ENCODE results near the gene AP2B1. TPM values are rescaled to one million over a fixed set of nuclear protein-coding genes. Genes with fewer than 3 reads are reported as not detected.
A peak's percentile ranks its signal among the peaks of the same experiment; 100 is the strongest.

Gene AP2B1
- total RNA-seq, 5 donors from 2014 or later (not counting 1 experiment from before 2014, with no cell fraction given): 106 to 157 (median 134) TPM

DNA sequence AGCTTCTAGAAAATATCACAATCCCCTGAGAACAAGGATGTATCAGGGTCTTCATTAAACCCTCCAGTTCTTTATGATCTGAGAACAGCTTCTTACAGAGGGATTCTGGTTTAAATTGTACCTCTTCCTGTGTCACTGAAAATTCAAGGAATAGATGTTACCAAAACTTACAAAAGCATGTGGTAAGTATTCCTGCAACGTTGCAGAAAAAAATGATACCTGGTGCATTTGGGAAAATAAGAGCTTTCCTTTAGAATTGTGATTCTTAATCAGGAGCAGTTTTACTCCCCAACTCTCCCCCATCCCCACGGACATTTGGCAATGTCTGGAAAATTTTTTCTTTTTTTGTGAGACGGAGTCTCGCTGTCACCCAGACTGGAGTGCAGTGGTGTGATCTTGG, 33.8 kb upstream of the AP2B1 start:
- peaks cover 0 to 1% of the 10 kb centered on the region in 2 donors for H3K27me3 Mint-ChIP-seq
- whole genome bisulfite sequencing (ENCODE audit: insufficient coverage): no CpG with 5 or more reads among the region's 4 CpGs
- ChIA-PET CTCF (interaction anchor here in 1 of 2 donors (0.5 to 0.6 kb wide), 2 partner anchors 14 to 18 kb away, joined by 3 read pairs; no protein-coding TSS in a partner anchor), POLR2A (no interaction called here)
- no peak overlapping the region for H3K27ac Mint-ChIP-seq
- H3K9me3 Mint-ChIP-seq: no peaks in the 10 kb centered on the region
- no peaks in the 10 kb centered on the region for H3K36me3 ChIP-seq (ENCODE audit: control insufficient read depth in 2 of 2, extremely low read depth in 1 of 2, insufficient read depth in 1 of 2, low read length in 1 of 2)
- peaks cover 7% of the 10 kb centered on the region for H3K36me3 Mint-ChIP-seq
- H3K27me3 ChIP-seq (replicated peaks in 1 of 2; ENCODE audit: control insufficient read depth in 2 of 2, extremely low read depth in 1 of 2, insufficient read depth in 2 of 2, low read length in 1 of 2): no peaks in the 10 kb centered on the region
- H3K4me1 ChIP-seq (ENCODE audit: control insufficient read depth in 1 of 2, extremely low read depth in 1 of 2, insufficient read depth in 2 of 2, low read length in 2 of 2): no peaks in the 10 kb centered on the region
- H3K4me3 Mint-ChIP-seq: no peak overlapping the region
- no peaks in the 10 kb centered on the region for H3K9me3 ChIP-seq
- ATAC-seq (replicated peaks in 1 of 4) (no peak), DNase-seq (no peak)
- no peak overlapping the region for H3K27ac ChIP-seq (ENCODE audit: low read length)
- H3K4me3 ChIP-seq (ENCODE audit: control insufficient read depth in 1 of 2, extremely low read depth in 1 of 2, low read length in 1 of 2): no peak overlapping the region
- H3K4me1 Mint-ChIP-seq: no peaks in the 10 kb centered on the region

DNA sequence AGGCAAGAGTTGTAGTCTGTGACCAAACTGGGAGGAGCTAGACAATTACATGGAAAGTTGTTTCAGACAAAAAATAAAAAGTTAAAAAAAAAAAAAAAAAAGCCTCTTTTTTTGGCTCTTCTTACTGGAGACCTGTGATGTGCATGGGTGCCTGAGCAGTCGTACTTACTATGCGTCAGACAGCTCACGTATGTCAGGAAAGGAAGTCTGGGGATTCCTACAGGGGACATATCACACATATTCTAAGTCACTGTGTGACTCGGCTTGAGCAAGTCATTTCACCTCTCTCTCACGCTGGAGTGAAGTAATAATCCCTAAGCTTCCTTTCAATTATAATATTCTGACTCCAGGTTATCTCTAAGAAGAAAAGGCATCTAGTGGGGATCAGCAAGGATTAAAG, 32.5 kb upstream of the AP2B1 start:
- H3K27ac Mint-ChIP-seq: no peak overlapping the region
- H3K27me3 ChIP-seq (replicated peaks in 1 of 2; ENCODE audit: control insufficient read depth in 2 of 2, extremely low read depth in 1 of 2, insufficient read depth in 2 of 2, low read length in 1 of 2): peaks cover 0 to 2% of the 10 kb centered on the region in 2 experiments
- POLR2A ChIA-PET: interaction anchor here (0.6 to 0.7 kb wide), 2 partner anchors 25 to 33 kb away, joined by 3 to 8 read pairs; no protein-coding TSS in a partner anchor
- H3K9me3 Mint-ChIP-seq: no peaks in the 10 kb centered on the region
- H3K36me3 Mint-ChIP-seq: peaks cover 2% of the 10 kb centered on the region
- H3K4me3 ChIP-seq (ENCODE audit: control insufficient read depth in 1 of 2, extremely low read depth in 1 of 2, low read length in 1 of 2): no peak overlapping the region
- CTCF ChIA-PET: interaction anchor here in 1 of 2 donors (1.1 kb wide), 1 partner anchor 295 kb away, joined by 4 read pairs; no protein-coding TSS in a partner anchor
- H3K4me3 Mint-ChIP-seq: no peak overlapping the region
- H3K9me3 ChIP-seq: no peaks in the 10 kb centered on the region
- no peaks in the 10 kb centered on the region for H3K36me3 ChIP-seq (ENCODE audit: control insufficient read depth in 2 of 2, extremely low read depth in 1 of 2, insufficient read depth in 1 of 2, low read length in 1 of 2)
- ATAC-seq (replicated peaks in 1 of 4) (no peak), DNase-seq (no peak)
- no peaks in the 10 kb centered on the region for H3K4me1 ChIP-seq (ENCODE audit: control insufficient read depth in 1 of 2, extremely low read depth in 1 of 2, insufficient read depth in 2 of 2, low read length in 2 of 2)
- H3K27ac ChIP-seq (ENCODE audit: low read length): no peak overlapping the region
- no CpG with 5 or more reads among the region's 5 CpGs for WGBS (ENCODE audit: insufficient coverage)
- no peaks in the 10 kb centered on the region for H3K4me1 Mint-ChIP-seq
- H3K27me3 Mint-ChIP-seq: peaks cover 0 to 2% of the 10 kb centered on the region in 2 donors

DNA sequence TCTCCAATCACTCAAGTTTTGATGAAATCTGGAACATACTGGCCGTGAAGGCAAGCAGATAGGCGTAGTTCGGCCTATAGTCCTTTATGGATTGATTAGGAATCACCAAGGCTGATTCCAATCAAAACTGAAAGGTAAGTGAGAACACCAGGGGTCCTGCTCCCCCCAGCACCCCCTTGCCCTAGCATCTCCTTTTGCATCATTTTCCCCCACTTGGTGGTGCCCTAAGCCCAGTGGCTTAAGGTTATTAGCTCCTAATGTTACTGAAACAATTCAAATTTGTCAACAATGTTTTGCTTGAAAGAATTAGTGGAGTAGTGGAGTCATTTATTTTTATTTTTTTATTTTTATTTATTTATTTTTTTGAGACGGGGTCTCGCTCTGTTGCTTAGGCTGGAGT, 31.4 kb upstream of the AP2B1 start:
- no peaks in the 10 kb centered on the region for H3K36me3 ChIP-seq (ENCODE audit: control insufficient read depth in 2 of 2, extremely low read depth in 1 of 2, insufficient read depth in 1 of 2, low read length in 1 of 2)
- H3K4me1 Mint-ChIP-seq: no peaks in the 10 kb centered on the region
- peak in 1 of 35 experiments; percentile 30 for DNase-seq
- H3K27ac Mint-ChIP-seq: no peak overlapping the region
- 93% methylated on average over 3 of the region's 5 CpGs for WGBS (ENCODE audit: insufficient coverage)
- H3K9me3 Mint-ChIP-seq: no peaks in the 10 kb centered on the region
- no peak overlapping the region for H3K4me3 ChIP-seq (ENCODE audit: control insufficient read depth in 1 of 2, extremely low read depth in 1 of 2, low read length in 1 of 2)
- H3K27me3 Mint-ChIP-seq: peaks cover 0 to 7% of the 10 kb centered on the region in 2 donors
- ATAC-seq (replicated peaks in 1 of 4): no peak
- H3K4me3 Mint-ChIP-seq: no peak overlapping the region
- POLR2A ChIA-PET: no interaction called here
- CTCF ChIA-PET: interaction anchor here in 1 of 2 donors (0.5 kb wide), 1 partner anchor 41 kb away, joined by 3 read pairs; no protein-coding TSS in a partner anchor
- no peaks in the 10 kb centered on the region for H3K4me1 ChIP-seq (ENCODE audit: control insufficient read depth in 1 of 2, extremely low read depth in 1 of 2, insufficient read depth in 2 of 2, low read length in 2 of 2)
- no peaks in the 10 kb centered on the region for H3K9me3 ChIP-seq
- H3K27ac ChIP-seq (ENCODE audit: low read length): no peak overlapping the region
- peaks cover 0 to 6% of the 10 kb centered on the region in 2 experiments for H3K27me3 ChIP-seq (replicated peaks in 1 of 2; ENCODE audit: control insufficient read depth in 2 of 2, extremely low read depth in 1 of 2, insufficient read depth in 2 of 2, low read length in 1 of 2)
- peaks cover 2% of the 10 kb centered on the region for H3K36me3 Mint-ChIP-seq

DNA sequence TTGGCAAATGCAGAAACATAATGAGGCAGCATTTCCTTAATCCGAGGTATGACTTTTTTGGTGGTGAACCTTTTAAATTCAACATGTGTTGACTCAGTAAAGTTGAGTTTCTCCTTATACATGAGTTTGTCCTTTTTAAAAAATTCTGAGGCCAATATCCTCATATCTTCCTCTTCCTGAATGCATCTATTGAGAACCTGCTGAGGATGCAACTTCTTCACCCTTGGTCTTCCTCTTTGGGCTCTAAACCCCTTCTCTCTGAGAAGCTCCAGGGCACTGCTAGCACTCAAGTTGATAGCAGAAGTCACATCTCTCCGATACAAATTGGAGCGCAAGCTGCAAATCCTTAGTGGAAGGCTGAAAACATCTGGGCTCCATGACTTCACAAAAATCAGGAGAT, 29.8 kb upstream of the AP2B1 start:
- H3K4me1 Mint-ChIP-seq: no peaks in the 10 kb centered on the region
- H3K27ac ChIP-seq (ENCODE audit: low read length): no peak overlapping the region
- CTCF ChIA-PET: no interaction called here

DNA sequence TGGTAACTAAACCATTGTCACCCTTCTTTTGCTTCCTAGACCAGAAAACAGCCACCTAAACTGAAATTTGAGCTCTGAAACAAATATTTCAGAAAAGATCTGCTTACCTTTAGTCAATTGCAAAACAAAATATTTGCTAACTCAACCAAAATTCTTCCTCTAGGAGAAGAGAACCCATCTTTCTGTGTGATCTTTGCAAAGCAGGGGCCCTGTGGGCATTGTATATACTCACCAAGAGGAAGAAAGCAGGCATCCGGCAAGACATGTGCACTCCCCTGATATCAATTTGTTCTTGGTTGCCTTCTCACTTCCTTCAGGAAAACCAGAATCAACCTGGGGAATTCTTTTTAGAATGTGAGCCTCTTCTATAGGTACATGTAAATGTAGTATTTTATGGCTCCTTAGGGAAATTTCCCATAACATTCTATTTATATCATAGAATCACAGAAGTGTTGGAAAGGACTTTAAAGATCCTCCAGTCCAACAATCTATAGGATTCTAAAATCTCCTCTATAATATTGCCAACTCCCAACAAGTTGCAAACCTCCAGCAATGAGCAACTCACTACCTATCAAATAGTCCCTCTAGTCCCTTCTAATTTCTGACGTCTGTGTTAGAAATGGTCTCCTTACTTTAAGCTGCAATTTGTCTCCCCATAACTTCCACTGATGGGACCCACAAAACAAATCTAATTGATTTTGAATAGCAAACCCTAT, 27.5 kb upstream of the AP2B1 start:
- Mint-ChIP-seq H3K27ac (no peak overlapping the region), H3K4me1 (no peaks in the 10 kb centered on the region), H3K9me3 (no peaks in the 10 kb centered on the region), H3K36me3 (no peaks in the 10 kb centered on the region), H3K27me3 (peaks cover 0 to 9% of the 10 kb centered on the region in 2 donors), H3K4me3 (no peak overlapping the region)
- H3K27ac ChIP-seq (ENCODE audit: low read length): no peak overlapping the region
- H3K4me3 ChIP-seq (ENCODE audit: control insufficient read depth in 1 of 2, extremely low read depth in 1 of 2, low read length in 1 of 2): no peak overlapping the region
- DNase-seq: no peak
- H3K27me3 ChIP-seq (replicated peaks in 1 of 2; ENCODE audit: control insufficient read depth in 2 of 2, extremely low read depth in 1 of 2, insufficient read depth in 2 of 2, low read length in 1 of 2): peaks cover 0 to 15% of the 10 kb centered on the region in 2 experiments
- ChIA-PET CTCF (no interaction called here), POLR2A (interaction anchor here in 1 of 2 donors (0.5 kb wide), 1 partner anchor 219 kb away, joined by 3 read pairs; no protein-coding TSS in a partner anchor)
- no CpG with 5 or more reads among the region's 2 CpGs for WGBS (ENCODE audit: insufficient coverage)
- no peaks in the 10 kb centered on the region for H3K9me3 ChIP-seq
- no peak for ATAC-seq (replicated peaks in 1 of 4)
- H3K36me3 ChIP-seq (ENCODE audit: control insufficient read depth in 2 of 2, extremely low read depth in 1 of 2, insufficient read depth in 1 of 2, low read length in 1 of 2): no peaks in the 10 kb centered on the region
- H3K4me1 ChIP-seq (ENCODE audit: control insufficient read depth in 1 of 2, extremely low read depth in 1 of 2, insufficient read depth in 2 of 2, low read length in 2 of 2): no peaks in the 10 kb centered on the region

More for the DNA sequence above, 29.8 kb upstream of the AP2B1 start:
- no peak for ATAC-seq (replicated peaks in 1 of 4)
- Histone ChIP-seq H3K4me3 (ENCODE audit: control insufficient read depth in 1 of 2, extremely low read depth in 1 of 2, low read length in 1 of 2) (no peak overlapping the region), H3K27me3 (replicated peaks in 1 of 2; ENCODE audit: control insufficient read depth in 2 of 2, extremely low read depth in 1 of 2, insufficient read depth in 2 of 2, low read length in 1 of 2) (peaks cover 0 to 10% of the 10 kb centered on the region in 2 experiments), H3K36me3 (ENCODE audit: control insufficient read depth in 2 of 2, extremely low read depth in 1 of 2, insufficient read depth in 1 of 2, low read length in 1 of 2) (no peaks in the 10 kb centered on the region), H3K9me3 (no peaks in the 10 kb centered on the region), H3K4me1 (ENCODE audit: control insufficient read depth in 1 of 2, extremely low read depth in 1 of 2, insufficient read depth in 2 of 2, low read length in 2 of 2) (no peaks in the 10 kb centered on the region)
- Mint-ChIP-seq H3K27me3 (peaks cover 0 to 9% of the 10 kb centered on the region in 2 donors), H3K27ac (no peak overlapping the region), H3K36me3 (no peaks in the 10 kb centered on the region), H3K9me3 (no peaks in the 10 kb centered on the region), H3K4me3 (no peak overlapping the region)
- POLR2A ChIA-PET: no interaction called here
- WGBS (ENCODE audit: insufficient coverage): no CpG with 5 or more reads among the region's 3 CpGs
- no peak for DNase-seq

DNA sequence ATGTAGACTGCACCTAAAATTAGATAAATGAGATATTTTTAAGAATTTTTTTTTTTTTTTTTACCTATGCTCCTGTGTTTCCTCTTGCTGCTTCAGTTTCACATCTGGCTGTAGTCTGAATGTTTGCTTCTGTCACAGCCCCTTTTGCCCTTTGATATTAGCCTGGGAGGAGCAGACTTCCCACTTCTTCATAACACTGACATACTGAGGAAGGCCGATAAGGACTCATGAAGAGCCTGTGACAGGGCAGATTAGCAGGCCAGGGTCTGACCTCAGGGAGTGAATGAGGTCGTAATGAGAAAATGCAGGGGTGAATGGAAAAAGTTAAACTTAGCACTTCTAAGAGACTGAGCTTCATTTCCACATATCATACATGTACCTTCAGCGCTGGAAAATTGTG, 26.4 kb upstream of the AP2B1 start, which contains the start of gene SLFN14:
Gene SLFN14, minus strand, starts transcription at position 117 of the 400 bp plus-strand sequence. CDS start 2,757 bp downstream, outside the sequence.
- H3K27me3 ChIP-seq (replicated peaks in 1 of 2; ENCODE audit: control insufficient read depth in 2 of 2, extremely low read depth in 1 of 2, insufficient read depth in 2 of 2, low read length in 1 of 2): peaks cover 0 to 15% of the 10 kb centered on the region in 2 experiments
- POLR2A ChIA-PET: interaction anchor here in 1 of 2 donors (0.6 kb wide), 1 partner anchor 90 kb away, joined by 3 read pairs; no protein-coding TSS in a partner anchor
- no peaks in the 10 kb centered on the region for H3K36me3 ChIP-seq (ENCODE audit: control insufficient read depth in 2 of 2, extremely low read depth in 1 of 2, insufficient read depth in 1 of 2, low read length in 1 of 2)
- no peaks in the 10 kb centered on the region for H3K36me3 Mint-ChIP-seq
- no peak within 1 kb of the TSS for H3K4me3 Mint-ChIP-seq
- no peaks in the 10 kb centered on the region for H3K4me1 Mint-ChIP-seq
- H3K27ac ChIP-seq (ENCODE audit: low read length): no peak within 1 kb of the TSS
- no peak within 1 kb of the TSS for H3K27ac Mint-ChIP-seq
- ATAC-seq (replicated peaks in 1 of 4) (no peak), DNase-seq (no peak)
- WGBS (ENCODE audit: insufficient coverage): no CpG with 5 or more reads among the region's 3 CpGs
- H3K9me3 ChIP-seq: no peaks in the 10 kb centered on the region
- CTCF ChIA-PET: interaction anchor here in 1 of 2 donors (0.9 kb wide), 1 partner anchor 247 kb away, joined by 3 read pairs; no protein-coding TSS in a partner anchor
- H3K4me1 ChIP-seq (ENCODE audit: control insufficient read depth in 1 of 2, extremely low read depth in 1 of 2, insufficient read depth in 2 of 2, low read length in 2 of 2): no peaks in the 10 kb centered on the region
- no peaks in the 10 kb centered on the region for H3K9me3 Mint-ChIP-seq
- H3K27me3 Mint-ChIP-seq: peaks cover 0 to 9% of the 10 kb centered on the region in 2 donors
- no peak within 1 kb of the TSS for H3K4me3 ChIP-seq (ENCODE audit: control insufficient read depth in 1 of 2, extremely low read depth in 1 of 2, low read length in 1 of 2)
